ENCODE results near the gene NUFIP2.

NUFIP2 gene

DNA sequence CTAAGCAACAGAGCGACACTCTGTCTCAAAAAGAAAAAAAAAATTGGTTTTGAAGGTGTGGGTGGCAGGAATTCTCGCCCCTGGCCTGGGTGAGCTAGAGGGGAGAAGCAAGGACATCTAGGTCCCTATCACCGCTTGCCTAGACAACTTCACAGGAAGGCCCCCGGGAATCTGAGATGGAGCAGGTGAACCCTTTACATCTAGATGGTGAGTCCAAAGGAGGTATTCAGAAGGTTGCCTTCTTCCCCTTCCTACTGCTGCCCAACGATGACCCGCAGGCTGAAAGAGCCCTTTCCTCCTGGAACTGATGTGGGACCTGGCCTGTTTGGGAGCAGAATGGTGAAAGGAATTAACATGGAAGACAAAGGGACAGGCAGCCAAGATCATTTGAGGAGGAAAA lies 48.5 kb downstream of the NUFIP2 start:
- Mint-ChIP-seq H3K27ac (no peak overlapping the region), H3K4me3 (no peak overlapping the region), H3K4me1 (peaks cover 36% of the 10 kb centered on the region), H3K9me3 (no peaks in the 10 kb centered on the region), H3K27me3 (ENCODE audit: low read depth, poor library complexity) (no peaks in the 10 kb centered on the region), H3K36me3 (ENCODE audit: low read depth) (no peaks in the 10 kb centered on the region)
- no peak for TF ChIP-seq CTCF (IDR thresholded peaks at IDR 0.05)
- no peak for DNase-seq

- no peak for DNase-seq
- Mint-ChIP-seq H3K4me1 (peaks cover 34% of the 10 kb centered on the region), H3K4me3 (no peak overlapping the region), H3K27me3 (ENCODE audit: low read depth, poor library complexity) (no peaks in the 10 kb centered on the region), H3K27ac (no peak overlapping the region), H3K9me3 (no peaks in the 10 kb centered on the region), H3K36me3 (ENCODE audit: low read depth) (no peaks in the 10 kb centered on the region)
- peak; percentile 33 for TF ChIP-seq CTCF (IDR thresholded peaks at IDR 0.05)
Observed at GRCh38 chr17:29243792-29244191, 50.2 kb downstream of the NUFIP2 start.

DNA sequence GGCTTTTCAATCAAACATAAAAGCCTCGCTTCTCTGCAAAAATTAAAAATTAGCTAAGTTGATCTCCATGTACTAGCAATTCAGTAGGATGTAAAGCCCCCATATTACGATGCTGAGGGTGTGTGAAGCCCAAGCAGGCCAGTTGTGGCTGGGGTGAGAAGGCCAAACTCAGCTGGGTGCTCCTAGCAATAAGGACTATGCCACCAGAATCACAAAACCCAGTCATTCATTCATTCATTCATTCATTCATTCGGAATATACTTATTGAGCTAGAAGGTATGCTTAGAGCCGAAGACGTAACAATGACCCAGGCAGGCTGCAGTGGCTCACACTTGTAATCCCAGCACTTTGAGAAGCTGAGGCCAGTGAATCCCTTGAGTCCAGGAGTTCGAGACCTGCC lies 51.2 kb downstream of the NUFIP2 start:
- no peak for DNase-seq
- Mint-ChIP-seq H3K9me3 (no peaks in the 10 kb centered on the region), H3K4me3 (no peak overlapping the region), H3K27ac (no peak overlapping the region), H3K27me3 (ENCODE audit: low read depth, poor library complexity) (peaks cover 3% of the 10 kb centered on the region), H3K4me1 (peaks cover 33% of the 10 kb centered on the region), H3K36me3 (ENCODE audit: low read depth) (no peaks in the 10 kb centered on the region)
- TF ChIP-seq CTCF (IDR thresholded peaks at IDR 0.05), result no peak

- DNase-seq, result no peak
- no peak overlapping the region for H3K27ac Mint-ChIP-seq
- H3K4me1 Mint-ChIP-seq, result peaks cover 26% of the 10 kb centered on the region
- TF ChIP-seq CTCF (IDR thresholded peaks at IDR 0.05), result no peak
- no peak overlapping the region for H3K4me3 Mint-ChIP-seq
- H3K27me3 Mint-ChIP-seq (ENCODE audit: low read depth, poor library complexity), result peaks cover 3% of the 10 kb centered on the region
- no peaks in the 10 kb centered on the region for H3K9me3 Mint-ChIP-seq
- H3K36me3 Mint-ChIP-seq (ENCODE audit: low read depth), result no peaks in the 10 kb centered on the region
Observed at GRCh38 chr17:29242051-29242450, 51.9 kb downstream of the NUFIP2 start.

- DNase-seq, result peak; percentile 6
- H3K27me3 Mint-ChIP-seq (ENCODE audit: low read depth, poor library complexity), result peaks cover 3% of the 10 kb centered on the region
- H3K4me3 Mint-ChIP-seq, result no peak overlapping the region
- no peaks in the 10 kb centered on the region for H3K36me3 Mint-ChIP-seq (ENCODE audit: low read depth)
- H3K9me3 Mint-ChIP-seq, result no peaks in the 10 kb centered on the region
- H3K4me1 Mint-ChIP-seq, result peaks cover 19% of the 10 kb centered on the region
- peak overlapping the region; percentile 89 for H3K27ac Mint-ChIP-seq
- TF ChIP-seq CTCF (IDR thresholded peaks at IDR 0.05), result no peak
Observed at GRCh38 chr17:29240968-29241963, 52.7 kb downstream of the NUFIP2 start.

GRCh38 chr17:29240477-29240876 lies 53.5 kb downstream of the NUFIP2 start:
- Mint-ChIP-seq H3K4me3 (no peak overlapping the region), H3K9me3 (no peaks in the 10 kb centered on the region), H3K4me1 (peaks cover 18% of the 10 kb centered on the region), H3K27me3 (ENCODE audit: low read depth, poor library complexity) (peaks cover 3% of the 10 kb centered on the region), H3K27ac (no peak overlapping the region), H3K36me3 (ENCODE audit: low read depth) (no peaks in the 10 kb centered on the region)
- DNase-seq, result no peak
- TF ChIP-seq CTCF (IDR thresholded peaks at IDR 0.05), result no peak
